Loucy (cell line): ENCODE measurements around the gene EPAS1.

ENCODE experiments used
- H2AFZ ChIP-seq: fragments of 200-600 bp; sonication (generic); 2 replicates; pipeline ENCODE4 v1.6.0; 2016; ENCODE audit warnings: antibody characterized with exemption, mild to moderate bottlenecking, low read length, moderate library complexity
- H3F3A ChIP-seq: fragments of 200-600 bp; 2 replicates; pipeline ENCODE4 v1.6.0; 2016; ENCODE audit warnings: antibody characterized with exemption, low read depth, mild to moderate bottlenecking
- H3K27me3 ChIP-seq: fragments of 200-600 bp; sonication (generic); 2 replicates; pipeline ENCODE4 v1.6.1; 2014; ENCODE audit warnings: low read length, mild to moderate bottlenecking; ENCODE audit not compliant: insufficient read depth, poor library complexity, severe bottlenecking
- H3K36me3 ChIP-seq: fragments of 200-600 bp; sonication (generic); 2 replicates; pipeline ENCODE4 v1.6.1; 2016; ENCODE audit warnings: low read length; ENCODE audit not compliant: insufficient read depth
- H3K4me1 ChIP-seq: fragments of 200-600 bp; sonication (generic); 2 replicates; pipeline ENCODE4 v1.5.1; 2014; ENCODE audit warnings: low read length, mild to moderate bottlenecking; ENCODE audit not compliant: insufficient read depth, poor library complexity, severe bottlenecking
- H3K4me2 ChIP-seq: fragments of 200-600 bp; sonication (generic); 2 replicates; pipeline ENCODE4 v1.6.0; 2014; ENCODE audit warnings: antibody characterized with exemption, low read length, low read depth, mild to moderate bottlenecking; ENCODE audit not compliant: poor library complexity, severe bottlenecking
- H3K4me3 ChIP-seq: fragments of 200-600 bp; sonication (generic); 2 replicates; pipeline ENCODE4 v1.5.1; 2014; ENCODE audit warnings: low read length, mild to moderate bottlenecking, mixed read lengths; ENCODE audit not compliant: poor library complexity, severe bottlenecking
- H3K79me2 ChIP-seq: fragments of 200-600 bp; sonication (generic); 2 replicates; pipeline ENCODE4 v1.6.1; 2014; ENCODE audit warnings: low read length; ENCODE audit not compliant: insufficient read depth
- H3K9ac ChIP-seq: fragments of 200-600 bp; sonication (generic); 2 replicates; pipeline ENCODE4 v1.6.0; 2014; ENCODE audit warnings: mild to moderate bottlenecking, low read depth, low read length, moderate library complexity; ENCODE audit not compliant: poor library complexity, severe bottlenecking
- H3K9me2 ChIP-seq: fragments of 200-600 bp; sonication (generic); replicated peaks from 2 replicates; pipeline ENCODE4 v1.6.1; 2016; ENCODE audit warnings: low read depth, low read length, mixed read lengths
- H3K9me3 ChIP-seq: fragments of 200-600 bp; sonication (generic); 2 replicates; pipeline ENCODE4 v1.6.1; 2014; ENCODE audit warnings: mild to moderate bottlenecking, antibody characterized with exemption, low read length, low read depth; ENCODE audit not compliant: insufficient read depth
- H4K20me1 ChIP-seq: fragments of 200-600 bp; sonication (generic); 2 replicates; pipeline ENCODE4 v1.6.0; 2014; ENCODE audit warnings: antibody characterized with exemption, low read length, mild to moderate bottlenecking; ENCODE audit not compliant: insufficient read depth, poor library complexity, severe bottlenecking
- CTCF ChIP-seq: fragments of 200-600 bp; sonication (generic); conservative IDR thresholded peaks from 2 replicates; pipeline ENCODE4 v1.5.1; 2014; ENCODE audit warnings: mild to moderate bottlenecking, antibody characterized with exemption, low read length
- EZH2phosphoT487 ChIP-seq: fragments of 200-600 bp; IDR thresholded peaks from 2 replicates; pipeline ENCODE4 v1.6.1; 2018; ENCODE audit warnings: antibody characterized with exemption, mild to moderate bottlenecking, moderate library complexity, borderline replicate concordance

EPAS1 gene

DNA sequence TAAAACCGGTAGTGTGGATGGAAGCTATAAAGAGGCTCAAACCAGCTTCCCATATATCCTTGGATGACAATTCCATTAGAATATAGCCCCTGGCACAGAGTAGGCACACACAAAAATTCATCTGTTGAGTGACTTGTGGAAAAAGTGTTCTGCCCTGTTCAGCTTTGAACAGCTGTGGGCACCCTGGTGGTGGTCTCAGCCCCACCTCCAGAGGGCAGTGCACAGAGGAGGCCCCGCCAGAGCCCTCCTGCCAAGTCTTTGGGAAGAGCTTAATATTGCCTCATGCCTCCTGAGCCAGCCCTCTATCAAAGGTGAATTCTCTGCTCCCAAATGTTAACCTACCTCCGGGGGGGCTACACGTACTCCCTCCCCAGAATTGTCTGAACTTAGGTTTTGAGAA lies 30.4 kb downstream of the EPAS1 start:
- peak overlapping the region; percentile 81 for H3K4me2 ChIP-seq

GRCh38 chr2:46328291-46328690 lies 31.1 kb downstream of the EPAS1 start:
- peaks cover 75% of the 10 kb centered on the region for H3K79me2 ChIP-seq
- H3K9ac ChIP-seq: peak overlapping the region; percentile 63
- H3K36me3 ChIP-seq: no peaks in the 10 kb centered on the region

More for the DNA sequence above, 30.4 kb downstream of the EPAS1 start:
- Histone ChIP-seq H3K79me2 (peaks cover 75% of the 10 kb centered on the region), H3K4me1 (peaks cover 89% of the 10 kb centered on the region), H3K9me3 (no peaks in the 10 kb centered on the region), H2AFZ (no peak overlapping the region; the same call in 1 of the 2 replicates), H3F3A (peaks cover 18% of the 10 kb centered on the region), H3K27me3 (no peaks in the 10 kb centered on the region), H3K9me2 (no peaks in the 10 kb centered on the region), H4K20me1 (no peaks in the 10 kb centered on the region), H3K9ac (peak overlapping the region; percentile 63), H3K36me3 (no peaks in the 10 kb centered on the region), H3K4me3 (peak overlapping the region; percentile 61)
- TF ChIP-seq CTCF: peak; percentile 73
- TF ChIP-seq EZH2phosphoT487: no peak

DNA sequence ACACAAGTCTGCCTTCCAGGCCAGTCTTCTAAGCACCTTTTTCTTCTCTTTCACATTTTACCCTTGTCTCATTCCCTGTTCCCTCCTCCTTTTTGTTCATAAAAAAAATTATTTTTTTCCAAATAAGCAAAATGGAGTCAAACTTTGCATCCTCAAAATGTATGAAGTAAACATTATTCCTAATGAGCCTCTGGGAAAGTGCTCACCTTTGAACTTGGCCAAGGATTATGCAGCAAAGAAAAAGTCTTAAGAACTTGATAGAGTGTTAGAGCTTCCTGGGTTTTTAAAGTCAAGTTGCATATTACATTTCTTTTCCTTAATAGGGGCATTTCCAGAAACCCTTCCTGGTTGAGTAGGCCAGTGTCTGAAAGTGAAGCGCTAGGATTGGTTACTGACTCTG lies 31.6 kb downstream of the EPAS1 start:
- Histone ChIP-seq H3K9me2 (no peaks in the 10 kb centered on the region), H4K20me1 (no peaks in the 10 kb centered on the region), H2AFZ (no peak overlapping the region), H3F3A (peaks cover 18% of the 10 kb centered on the region), H3K79me2 (peaks cover 79% of the 10 kb centered on the region), H3K27me3 (no peaks in the 10 kb centered on the region), H3K4me2 (peak overlapping the region; percentile 81), H3K9ac (peak overlapping the region; percentile 35), H3K4me1 (peaks cover 91% of the 10 kb centered on the region), H3K9me3 (no peaks in the 10 kb centered on the region), H3K4me3 (peak overlapping the region; percentile 10), H3K36me3 (no peaks in the 10 kb centered on the region)
- TF ChIP-seq CTCF (no peak), EZH2phosphoT487 (no peak)

More at GRCh38 chr2:46328291-46328690, 31.1 kb downstream of the EPAS1 start:
- H3K4me3 ChIP-seq: peak overlapping the region; percentile 61
- H3K4me1 ChIP-seq: peaks cover 91% of the 10 kb centered on the region
- peak overlapping the region; percentile 81 for H3K4me2 ChIP-seq
- no peaks in the 10 kb centered on the region for H4K20me1 ChIP-seq
- no peaks in the 10 kb centered on the region for H3K27me3 ChIP-seq
- H3K9me2 ChIP-seq: no peaks in the 10 kb centered on the region
- no peaks in the 10 kb centered on the region for H3K9me3 ChIP-seq
- no peak overlapping the region; the same call in 1 of the 2 replicates for H2AFZ ChIP-seq
- H3F3A ChIP-seq: peaks cover 18% of the 10 kb centered on the region
- no peak for TF ChIP-seq CTCF
- TF ChIP-seq EZH2phosphoT487: no peak
